HEK293 (cell line): ENCODE measurements around the gene PHTF1.

Source experiments
- CTCF ChIA-PET: fragments of 350-600 bp; formaldehyde crosslinking; extraction: SDS; loops from one replicate; lab custom pipeline; 2021; ENCODE audit warnings: antibody characterized with exemption; lab: Yijun Ruan, JAX
- POLR2A ChIA-PET: fragments of 300-600 bp; formaldehyde crosslinking; extraction: SDS; loops from one replicate; lab custom pipeline; 2020; ENCODE audit warnings: antibody characterized with exemption, inconsistent platforms; lab: Yijun Ruan, JAX
- H3K27ac ChIP-seq: fragments of 200-500 bp; sonication (Bioruptor generic); 2 replicates; pipeline ENCODE4 v1.5.1; 2014; ENCODE audit warnings: low read depth, low read length, control low read depth, inconsistent platforms; ENCODE audit errors: extremely low read depth
- H3K36me3 ChIP-seq, 2 experiments: fragments of 200-500 bp in 1 of 2; sonication (Bioruptor generic) in 1 of 2; 1 replicate in 1 of 2; 2 replicates in 1 of 2; pipeline ENCODE4 v1.5.1; 2014 to 2017; ENCODE audit warnings: inconsistent platforms in 2 of 2, low read length in 2 of 2; ENCODE audit not compliant: control insufficient read depth in 2 of 2, insufficient read depth in 1 of 2
- H3K4me1 ChIP-seq: fragments of 200-500 bp; sonication (Bioruptor generic); 2 replicates; pipeline ENCODE4 v1.5.1; 2014; ENCODE audit warnings: mild to moderate bottlenecking, low read length, inconsistent platforms; ENCODE audit not compliant: control insufficient read depth, insufficient read depth
- H3K4me3 ChIP-seq: 2 replicates; pipeline ENCODE4 v1.5.1; 2011; ENCODE audit warnings: low read depth, mild to moderate bottlenecking, control low read depth, low read length, moderate library complexity
- H3K9me3 ChIP-seq: fragments of 200-500 bp; sonication (Bioruptor generic); 2 replicates; pipeline ENCODE4 v1.5.1; 2014; ENCODE audit warnings: low read depth, low read length, inconsistent platforms; ENCODE audit not compliant: control insufficient read depth, insufficient read depth
- SP2 ChIP-seq: fragments of 450-650 bp; formaldehyde crosslinking; IDR thresholded peaks from 2 replicates; pipeline ENCODE4 v1.5.1; 2016; ENCODE audit warnings: missing biosample characterization, missing genetic modification characterization
- ZBTB8A ChIP-seq: fragments of 450-650 bp; formaldehyde crosslinking; IDR thresholded peaks from 2 replicates; pipeline ENCODE4 v1.5.1; 2016; ENCODE audit warnings: missing biosample characterization, missing genetic modification characterization
- ZNF121 ChIP-seq: fragments of 450-650 bp; formaldehyde crosslinking; IDR thresholded peaks from 2 replicates; pipeline ENCODE4 v1.5.1; 2016; ENCODE audit warnings: missing biosample characterization, missing genetic modification characterization
- ZNF132 ChIP-seq: fragments of 450-650 bp; formaldehyde crosslinking; IDR thresholded peaks from 2 replicates; pipeline ENCODE4 v1.5.1; 2017; ENCODE audit warnings: missing biosample characterization, missing genetic modification characterization, borderline replicate concordance
- ZNF133 ChIP-seq: fragments of 450-650 bp; formaldehyde crosslinking; IDR thresholded peaks from 2 replicates; pipeline ENCODE4 v1.5.1; 2016; ENCODE audit warnings: missing biosample characterization, missing genetic modification characterization
- ZNF157 ChIP-seq: fragments of 450-650 bp; formaldehyde crosslinking; IDR thresholded peaks from 2 replicates; pipeline ENCODE4 v1.5.1; 2016; ENCODE audit warnings: missing biosample characterization, missing genetic modification characterization
- ZNF16 ChIP-seq: fragments of 450-650 bp; formaldehyde crosslinking; IDR thresholded peaks from 2 replicates; pipeline ENCODE4 v1.5.1; 2016; ENCODE audit warnings: low read depth, missing biosample characterization, missing genetic modification characterization
- ZNF175 ChIP-seq: fragments of 450-650 bp; formaldehyde crosslinking; IDR thresholded peaks from 2 replicates; pipeline ENCODE4 v1.5.1; 2016; ENCODE audit warnings: missing biosample characterization, missing genetic modification characterization
- ZNF2 ChIP-seq: fragments of 450-650 bp; formaldehyde crosslinking; IDR thresholded peaks from 2 replicates; pipeline ENCODE4 v1.5.1; 2016; ENCODE audit warnings: missing biosample characterization, missing genetic modification characterization
- ZNF223 ChIP-seq: fragments of 450-650 bp; formaldehyde crosslinking; IDR thresholded peaks from 2 replicates; pipeline ENCODE4 v1.5.1; 2016; ENCODE audit warnings: missing biosample characterization, missing genetic modification characterization
- ZNF335 ChIP-seq: fragments of 450-650 bp; formaldehyde crosslinking; conservative IDR thresholded peaks from 2 replicates; pipeline ENCODE4 v1.5.1; 2016; ENCODE audit warnings: missing biosample characterization, missing genetic modification characterization
- ZNF548 ChIP-seq: fragments of 450-650 bp; formaldehyde crosslinking; IDR thresholded peaks from 2 replicates; pipeline ENCODE4 v1.5.1; 2016; ENCODE audit warnings: missing biosample characterization, missing genetic modification characterization
- ZNF585B ChIP-seq: fragments of 450-650 bp; formaldehyde crosslinking; IDR thresholded peaks from 2 replicates; pipeline ENCODE4 v1.5.1; 2016; ENCODE audit warnings: missing biosample characterization, missing genetic modification characterization
- ZNF621 ChIP-seq: fragments of 450-650 bp; formaldehyde crosslinking; IDR thresholded peaks from 2 replicates; pipeline ENCODE4 v1.5.1; 2017; ENCODE audit warnings: missing biosample characterization, missing genetic modification characterization
- ZNF837 ChIP-seq: fragments of 450-650 bp; formaldehyde crosslinking; IDR thresholded peaks from 2 replicates; pipeline ENCODE4 v1.5.1; 2016; ENCODE audit warnings: missing biosample characterization, missing genetic modification characterization
- ZSCAN16 ChIP-seq: fragments of 450-650 bp; formaldehyde crosslinking; IDR thresholded peaks from 2 replicates; pipeline ENCODE4 v1.5.1; 2016; ENCODE audit warnings: missing biosample characterization, missing genetic modification characterization
- TF ChIP-seq, protein P1 (sequence below): sonication (generic); formaldehyde crosslinking; IDR thresholded peaks from 2 replicates; pipeline ENCODE4 v1.8.1; 2022; ENCODE audit warnings: mild to moderate bottlenecking, moderate library complexity, missing genetic modification reagents
- TF ChIP-seq, protein P2 (sequence below): fragments of 450-650 bp; formaldehyde crosslinking; IDR thresholded peaks from 2 replicates; pipeline ENCODE4 v1.5.1; 2016; ENCODE audit warnings: missing biosample characterization, missing genetic modification characterization
- TF ChIP-seq, protein P3 (sequence below): fragments of 450-650 bp; formaldehyde crosslinking; conservative IDR thresholded peaks from 2 replicates; pipeline ENCODE4 v1.5.1; 2016; ENCODE audit warnings: low read depth, missing biosample characterization, missing genetic modification characterization
- TF ChIP-seq, protein P4 (sequence below): fragments of 450-650 bp; formaldehyde crosslinking; IDR thresholded peaks from 2 replicates; pipeline ENCODE4; 2016; ENCODE audit warnings: missing biosample characterization, missing genetic modification characterization

PHTF1 gene

DNA sequence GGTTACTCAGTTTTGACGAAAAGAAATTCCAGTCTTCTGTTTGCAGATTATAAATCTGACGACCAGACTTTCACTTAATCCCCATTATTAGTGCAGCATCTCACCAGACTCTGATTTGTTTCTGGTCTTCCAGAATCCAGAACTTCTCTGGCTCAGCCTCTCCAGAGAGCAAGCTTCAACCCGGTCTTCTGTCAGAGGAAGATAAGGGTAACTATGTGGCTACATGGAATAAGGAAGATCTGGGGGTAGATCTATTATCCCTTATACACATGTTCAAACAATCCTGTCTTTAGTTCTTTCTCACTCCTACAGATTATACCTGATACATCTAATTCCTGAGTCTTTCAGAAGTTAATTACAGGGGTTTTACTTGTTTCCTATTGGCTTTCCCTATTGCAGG is 9.9 kb downstream of the PHTF1 start (continued):
- TF ChIP-seq SP2 (tag by site-specific recombination) (no peak), ZNF133 (tag by site-specific recombination) (no peak), ZSCAN16 (no peak), ZNF621 (tag by site-specific recombination) (no peak)
- TF ChIP-seq, protein P1, sequence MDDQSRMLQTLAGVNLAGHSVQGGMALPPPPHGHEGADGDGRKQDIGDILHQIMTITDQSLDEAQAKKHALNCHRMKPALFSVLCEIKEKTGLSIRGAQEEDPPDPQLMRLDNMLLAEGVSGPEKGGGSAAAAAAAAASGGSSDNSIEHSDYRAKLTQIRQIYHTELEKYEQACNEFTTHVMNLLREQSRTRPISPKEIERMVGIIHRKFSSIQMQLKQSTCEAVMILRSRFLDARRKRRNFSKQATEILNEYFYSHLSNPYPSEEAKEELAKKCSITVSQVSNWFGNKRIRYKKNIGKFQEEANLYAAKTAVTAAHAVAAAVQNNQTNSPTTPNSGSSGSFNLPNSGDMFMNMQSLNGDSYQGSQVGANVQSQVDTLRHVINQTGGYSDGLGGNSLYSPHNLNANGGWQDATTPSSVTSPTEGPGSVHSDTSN (CRISPR knock-in tag), result no peak

DNA sequence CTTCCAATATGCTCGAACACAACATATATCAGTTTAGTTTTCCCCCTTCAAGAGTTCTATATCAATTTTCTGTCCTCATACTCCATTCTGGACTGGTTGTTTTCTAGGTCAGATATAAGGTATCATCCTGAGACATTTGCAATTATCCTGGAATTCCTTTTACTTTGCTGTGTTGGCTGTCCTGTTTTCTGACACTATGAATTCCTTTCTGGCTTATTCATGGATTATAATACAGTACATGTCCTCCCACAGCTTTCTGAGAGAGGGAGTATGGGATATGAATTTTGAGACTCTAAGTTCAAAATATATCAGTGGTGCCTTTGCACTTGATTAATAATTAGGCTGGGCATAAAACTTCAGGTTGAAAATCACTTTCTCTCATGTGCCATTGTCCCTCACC is 11.9 kb downstream of the PHTF1 start:
- Histone ChIP-seq H3K9me3 (no peaks in the 10 kb centered on the region), H3K4me1 (no peaks in the 10 kb centered on the region), H3K36me3 (peaks cover 3 to 49% of the 10 kb centered on the region in 2 experiments; a peak in 2 of 3 replicates), H3K27ac (no peak overlapping the region), H3K4me3 (no peak overlapping the region)
- ChIA-PET POLR2A (interaction anchor here (0.5 kb wide), 1 partner anchor 12 kb away, joined by 11 read pairs; no protein-coding TSS in a partner anchor), CTCF (no interaction called here)
- TF ChIP-seq ZNF837 (no peak), ZNF157 (no peak), ZNF548 (tag by site-specific recombination) (no peak), ZNF223 (tag by site-specific recombination) (no peak), ZNF175 (tag by site-specific recombination) (no peak), ZNF585B (tag by site-specific recombination) (no peak), ZNF335 (tag by site-specific recombination) (no peak), ZBTB8A (tag by site-specific recombination) (no peak), ZNF2 (tag by site-specific recombination) (no peak), ZNF121 (tag by site-specific recombination) (no peak), ZNF16 (tag by site-specific recombination) (no peak), ZNF132 (tag by site-specific recombination) (no peak)
- TF ChIP-seq, protein P2, sequence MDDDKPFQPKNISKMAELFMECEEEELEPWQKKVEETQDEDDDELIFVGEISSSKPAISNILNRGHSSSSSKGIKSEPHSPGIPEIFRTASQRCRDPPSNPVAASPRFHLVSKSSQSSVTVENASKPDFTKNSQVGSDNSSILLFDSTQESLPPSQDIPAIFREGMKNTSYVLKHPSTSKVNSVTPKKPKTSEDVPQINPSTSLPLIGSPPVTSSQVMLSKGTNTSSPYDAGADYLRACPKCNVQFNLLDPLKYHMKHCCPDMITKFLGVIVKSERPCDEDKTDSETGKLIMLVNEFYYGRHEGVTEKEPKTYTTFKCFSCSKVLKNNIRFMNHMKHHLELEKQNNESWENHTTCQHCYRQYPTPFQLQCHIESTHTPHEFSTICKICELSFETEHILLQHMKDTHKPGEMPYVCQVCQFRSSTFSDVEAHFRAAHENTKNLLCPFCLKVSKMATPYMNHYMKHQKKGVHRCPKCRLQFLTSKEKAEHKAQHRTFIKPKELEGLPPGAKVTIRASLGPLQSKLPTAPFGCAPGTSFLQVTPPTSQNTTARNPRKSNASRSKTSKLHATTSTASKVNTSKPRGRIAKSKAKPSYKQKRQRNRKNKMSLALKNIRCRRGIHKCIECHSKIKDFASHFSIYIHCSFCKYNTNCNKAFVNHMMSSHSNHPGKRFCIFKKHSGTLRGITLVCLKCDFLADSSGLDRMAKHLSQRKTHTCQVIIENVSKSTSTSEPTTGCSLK (tag by site-specific recombination), result no peak
- TF ChIP-seq, protein P3, sequence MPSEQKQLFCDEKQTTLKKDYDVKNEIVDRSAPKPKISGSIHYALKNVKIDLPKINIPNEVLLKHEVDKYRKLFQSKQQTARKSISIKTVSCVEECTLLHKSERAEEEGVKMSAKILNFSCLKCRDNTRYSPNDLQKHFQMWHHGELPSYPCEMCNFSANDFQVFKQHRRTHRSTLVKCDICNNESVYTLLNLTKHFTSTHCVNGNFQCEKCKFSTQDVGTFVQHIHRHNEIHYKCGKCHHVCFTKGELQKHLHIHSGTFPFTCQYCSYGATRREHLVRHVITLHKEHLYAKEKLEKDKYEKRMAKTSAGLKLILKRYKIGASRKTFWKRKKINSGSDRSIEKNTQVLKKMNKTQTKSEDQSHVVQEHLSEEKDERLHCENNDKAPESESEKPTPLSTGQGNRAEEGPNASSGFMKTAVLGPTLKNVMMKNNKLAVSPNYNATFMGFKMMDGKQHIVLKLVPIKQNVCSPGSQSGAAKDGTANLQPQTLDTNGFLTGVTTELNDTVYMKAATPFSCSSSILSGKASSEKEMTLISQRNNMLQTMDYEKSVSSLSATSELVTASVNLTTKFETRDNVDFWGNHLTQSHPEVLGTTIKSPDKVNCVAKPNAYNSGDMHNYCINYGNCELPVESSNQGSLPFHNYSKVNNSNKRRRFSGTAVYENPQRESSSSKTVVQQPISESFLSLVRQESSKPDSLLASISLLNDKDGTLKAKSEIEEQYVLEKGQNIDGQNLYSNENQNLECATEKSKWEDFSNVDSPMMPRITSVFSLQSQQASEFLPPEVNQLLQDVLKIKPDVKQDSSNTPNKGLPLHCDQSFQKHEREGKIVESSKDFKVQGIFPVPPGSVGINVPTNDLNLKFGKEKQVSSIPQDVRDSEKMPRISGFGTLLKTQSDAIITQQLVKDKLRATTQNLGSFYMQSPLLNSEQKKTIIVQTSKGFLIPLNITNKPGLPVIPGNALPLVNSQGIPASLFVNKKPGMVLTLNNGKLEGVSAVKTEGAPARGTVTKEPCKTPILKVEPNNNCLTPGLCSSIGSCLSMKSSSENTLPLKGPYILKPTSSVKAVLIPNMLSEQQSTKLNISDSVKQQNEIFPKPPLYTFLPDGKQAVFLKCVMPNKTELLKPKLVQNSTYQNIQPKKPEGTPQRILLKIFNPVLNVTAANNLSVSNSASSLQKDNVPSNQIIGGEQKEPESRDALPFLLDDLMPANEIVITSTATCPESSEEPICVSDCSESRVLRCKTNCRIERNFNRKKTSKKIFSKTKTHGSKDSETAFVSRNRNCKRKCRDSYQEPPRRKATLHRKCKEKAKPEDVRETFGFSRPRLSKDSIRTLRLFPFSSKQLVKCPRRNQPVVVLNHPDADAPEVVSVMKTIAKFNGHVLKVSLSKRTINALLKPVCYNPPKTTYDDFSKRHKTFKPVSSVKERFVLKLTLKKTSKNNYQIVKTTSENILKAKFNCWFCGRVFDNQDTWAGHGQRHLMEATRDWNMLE (tag by site-specific recombination), result no peak
- TF ChIP-seq, protein P4, sequence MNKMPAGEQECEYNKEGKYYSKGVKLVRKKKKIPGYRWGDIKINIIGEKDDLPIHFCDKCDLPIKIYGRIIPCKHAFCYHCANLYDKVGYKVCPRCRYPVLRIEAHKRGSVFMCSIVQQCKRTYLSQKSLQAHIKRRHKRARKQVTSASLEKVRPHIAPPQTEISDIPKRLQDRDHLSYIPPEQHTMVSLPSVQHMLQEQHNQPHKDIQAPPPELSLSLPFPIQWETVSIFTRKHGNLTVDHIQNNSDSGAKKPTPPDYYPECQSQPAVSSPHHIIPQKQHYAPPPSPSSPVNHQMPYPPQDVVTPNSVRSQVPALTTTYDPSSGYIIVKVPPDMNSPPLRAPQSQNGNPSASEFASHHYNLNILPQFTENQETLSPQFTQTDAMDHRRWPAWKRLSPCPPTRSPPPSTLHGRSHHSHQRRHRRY (tag by site-specific recombination), result no peak
